ENCODE data around the gene MYH9.

DNA sequence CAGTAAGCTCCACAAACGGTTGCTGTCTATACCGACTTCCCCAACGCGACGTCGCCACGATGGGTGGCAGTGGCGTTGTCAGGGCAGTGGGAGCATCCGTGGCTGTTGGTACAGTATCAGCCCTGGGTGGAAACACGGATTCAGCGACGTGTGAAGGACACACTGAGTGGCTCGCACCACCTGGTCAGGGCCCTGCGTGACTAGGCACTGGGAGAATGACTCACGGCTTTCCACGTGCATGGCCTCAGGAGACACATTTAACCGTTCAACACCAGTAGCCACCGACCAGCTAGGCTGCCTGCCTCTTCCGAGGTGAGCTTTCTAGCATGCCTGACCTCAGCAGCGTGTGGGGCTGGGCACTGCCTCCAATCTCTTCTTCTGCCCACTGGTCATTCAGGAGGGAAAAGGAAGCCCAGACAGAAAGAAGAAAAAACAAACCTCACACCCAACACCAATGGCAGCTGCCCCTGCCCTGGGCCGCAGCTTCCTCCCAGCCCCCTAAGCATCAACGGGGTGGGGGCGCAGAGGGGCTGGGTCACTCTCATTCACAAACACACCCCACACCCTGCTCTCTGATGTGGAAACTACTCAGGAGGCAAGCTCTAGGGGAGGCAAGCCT, 59.0 kb downstream of the MYH9 start:
- TF ChIP-seq, protein P1, sequence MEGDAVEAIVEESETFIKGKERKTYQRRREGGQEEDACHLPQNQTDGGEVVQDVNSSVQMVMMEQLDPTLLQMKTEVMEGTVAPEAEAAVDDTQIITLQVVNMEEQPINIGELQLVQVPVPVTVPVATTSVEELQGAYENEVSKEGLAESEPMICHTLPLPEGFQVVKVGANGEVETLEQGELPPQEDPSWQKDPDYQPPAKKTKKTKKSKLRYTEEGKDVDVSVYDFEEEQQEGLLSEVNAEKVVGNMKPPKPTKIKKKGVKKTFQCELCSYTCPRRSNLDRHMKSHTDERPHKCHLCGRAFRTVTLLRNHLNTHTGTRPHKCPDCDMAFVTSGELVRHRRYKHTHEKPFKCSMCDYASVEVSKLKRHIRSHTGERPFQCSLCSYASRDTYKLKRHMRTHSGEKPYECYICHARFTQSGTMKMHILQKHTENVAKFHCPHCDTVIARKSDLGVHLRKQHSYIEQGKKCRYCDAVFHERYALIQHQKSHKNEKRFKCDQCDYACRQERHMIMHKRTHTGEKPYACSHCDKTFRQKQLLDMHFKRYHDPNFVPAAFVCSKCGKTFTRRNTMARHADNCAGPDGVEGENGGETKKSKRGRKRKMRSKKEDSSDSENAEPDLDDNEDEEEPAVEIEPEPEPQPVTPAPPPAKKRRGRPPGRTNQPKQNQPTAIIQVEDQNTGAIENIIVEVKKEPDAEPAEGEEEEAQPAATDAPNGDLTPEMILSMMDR (IDR thresholded peaks at IDR 0.05), result no peak
- no peak for TF ChIP-seq POLR2A (IDR thresholded peaks at IDR 0.05)
